ENCODE measurements around the gene SOX8.

DNA sequence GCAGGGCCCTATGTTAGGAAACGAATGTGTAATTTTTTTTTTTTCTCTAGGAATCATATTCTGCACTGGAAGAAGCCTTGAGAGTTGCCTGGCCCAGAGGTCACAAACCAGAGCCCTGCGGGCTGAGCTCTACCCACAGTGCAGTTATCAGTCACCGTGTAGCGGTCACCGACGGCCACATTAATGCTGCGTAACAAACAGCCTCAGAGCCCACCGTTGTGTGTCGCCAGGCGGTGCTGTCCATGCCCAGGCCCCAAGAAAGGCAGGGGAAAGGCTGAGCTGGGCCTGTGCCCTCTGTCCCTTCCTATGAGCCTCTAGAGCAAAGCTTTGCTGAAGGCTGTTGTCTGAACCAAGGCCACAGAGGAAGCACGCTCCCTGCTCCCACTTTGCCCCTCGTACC, 6.3 kb upstream of the SOX8 start:
- TF ChIP-seq JUND (IDR thresholded peaks at IDR 0.05) (no peak), EZH2 (IDR thresholded peaks at IDR 0.05) (no peak), POLR2A (IDR thresholded peaks at IDR 0.05; ENCODE audit: borderline replicate concordance, extremely low read depth, insufficient read depth, insufficient read length) (no peak), SP1 (IDR thresholded peaks at IDR 0.05; ENCODE audit: low read depth) (no peak), ZFX (IDR thresholded peaks at IDR 0.05) (no peak), ZBTB33 (IDR thresholded peaks at IDR 0.05; ENCODE audit: extremely low read depth, insufficient replicate concordance, low read length) (no peak), ZNF274 (IDR thresholded peaks at IDR 0.05; ENCODE audit: low read depth, low read length) (no peak), EGR1 (IDR thresholded peaks at IDR 0.05; ENCODE audit: low read depth) (no peak)
- TF ChIP-seq, protein P1, sequence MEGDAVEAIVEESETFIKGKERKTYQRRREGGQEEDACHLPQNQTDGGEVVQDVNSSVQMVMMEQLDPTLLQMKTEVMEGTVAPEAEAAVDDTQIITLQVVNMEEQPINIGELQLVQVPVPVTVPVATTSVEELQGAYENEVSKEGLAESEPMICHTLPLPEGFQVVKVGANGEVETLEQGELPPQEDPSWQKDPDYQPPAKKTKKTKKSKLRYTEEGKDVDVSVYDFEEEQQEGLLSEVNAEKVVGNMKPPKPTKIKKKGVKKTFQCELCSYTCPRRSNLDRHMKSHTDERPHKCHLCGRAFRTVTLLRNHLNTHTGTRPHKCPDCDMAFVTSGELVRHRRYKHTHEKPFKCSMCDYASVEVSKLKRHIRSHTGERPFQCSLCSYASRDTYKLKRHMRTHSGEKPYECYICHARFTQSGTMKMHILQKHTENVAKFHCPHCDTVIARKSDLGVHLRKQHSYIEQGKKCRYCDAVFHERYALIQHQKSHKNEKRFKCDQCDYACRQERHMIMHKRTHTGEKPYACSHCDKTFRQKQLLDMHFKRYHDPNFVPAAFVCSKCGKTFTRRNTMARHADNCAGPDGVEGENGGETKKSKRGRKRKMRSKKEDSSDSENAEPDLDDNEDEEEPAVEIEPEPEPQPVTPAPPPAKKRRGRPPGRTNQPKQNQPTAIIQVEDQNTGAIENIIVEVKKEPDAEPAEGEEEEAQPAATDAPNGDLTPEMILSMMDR (IDR thresholded peaks at IDR 0.05 in 2 of 3, conservative IDR thresholded peaks at IDR 0.05 in 1 of 3; ENCODE audit: borderline replicate concordance in 1 of 3, insufficient read depth in 1 of 3, low read depth in 2 of 3, low read length in 2 of 3) = no peak
